ENCODE measurements around the gene TMCO4.

Gene TMCO4

GRCh38 chr1:19645411-19646251, 154.1 kb downstream of the TMCO4 start:
- Histone ChIP-seq H3K27ac (ENCODE audit: extremely low read depth, low read depth, low read length) (no peak overlapping the region), H3K4me1 (ENCODE audit: control insufficient read depth, insufficient read depth, low read length) (no peaks in the 10 kb centered on the region), H3K9me3 (ENCODE audit: control insufficient read depth, insufficient read depth, low read depth, low read length) (no peaks in the 10 kb centered on the region), H3K4me3 (ENCODE audit: low read depth, low read length) (peak overlapping the region; percentile 60), H3K36me3 (ENCODE audit: control insufficient read depth in 2 of 2, insufficient read depth in 1 of 2, low read length in 2 of 2) (no peaks in the 10 kb centered on the region)
- TF ChIP-seq GLIS1 (tag by site-specific recombination; IDR thresholded peaks at IDR 0.05) (0 out of 2 replicates have a peak, but pooled peaks have one; percentile 12), ZNF600 (tag by site-specific recombination; IDR thresholded peaks at IDR 0.05) (peak; percentile 53; the same call in 1 of the 2 replicates), ZNF366 (tag by site-specific recombination; conservative IDR thresholded peaks at IDR 0.05) (0 out of 2 replicates have a peak, but pooled peaks have one; percentile 19), ZNF391 (tag by site-specific recombination; IDR thresholded peaks at IDR 0.05; ENCODE audit: borderline replicate concordance, low read depth) (no peak)
- ChIA-PET POLR2A (interaction anchor here (0.7 kb wide), 1 partner anchor 103 kb away, joined by 3 read pairs; no protein-coding TSS in a partner anchor), CTCF (interaction anchor here (2.0 kb wide), 1 partner anchor 15 kb away, joined by 7 read pairs; no protein-coding TSS in a partner anchor)

GRCh38 chr1:19644681-19645410, 154.9 kb downstream of the TMCO4 start:
- H3K9me3 ChIP-seq (ENCODE audit: control insufficient read depth, insufficient read depth, low read depth, low read length) = no peaks in the 10 kb centered on the region
- no peaks in the 10 kb centered on the region for H3K36me3 ChIP-seq (ENCODE audit: control insufficient read depth in 2 of 2, insufficient read depth in 1 of 2, low read length in 2 of 2)
- H3K4me3 ChIP-seq (ENCODE audit: low read depth, low read length) = peak overlapping the region; percentile 60
- ChIA-PET POLR2A (no interaction called here), CTCF (interaction anchor here (0.6 kb wide), 2 partner anchors 129 to 594 kb away, joined by 3 to 4 read pairs; no protein-coding TSS in a partner anchor)
- peak overlapping the region; percentile 62; the same call in 1 of the 2 replicates for H3K27ac ChIP-seq (ENCODE audit: extremely low read depth, low read depth, low read length)
- H3K4me1 ChIP-seq (ENCODE audit: control insufficient read depth, insufficient read depth, low read length) = peaks cover 3% of the 10 kb centered on the region; the same call in 1 of the 2 replicates
- TF ChIP-seq ZSCAN30 (tag by site-specific recombination; IDR thresholded peaks at IDR 0.05) (peak; percentile 24; the same call in 1 of the 2 replicates), KLF8 (tag by site-specific recombination; IDR thresholded peaks at IDR 0.05) (peak; percentile 81), TSHZ1 (tag by site-specific recombination; IDR thresholded peaks at IDR 0.05; ENCODE audit: borderline replicate concordance) (no peak), ZBTB8A (tag by site-specific recombination; IDR thresholded peaks at IDR 0.05) (peak; percentile 80), ZIC2 (tag by site-specific recombination; IDR thresholded peaks at IDR 0.05) (0 out of 2 replicates have a peak, but pooled peaks have one; percentile 36), ZNF624 (tag by site-specific recombination; IDR thresholded peaks at IDR 0.05) (no peak), BCL11B (tag by site-specific recombination; IDR thresholded peaks at IDR 0.05; ENCODE audit: low read depth) (peak; percentile 38; the same call in 1 of the 2 replicates), ZNF610 (tag by site-specific recombination; IDR thresholded peaks at IDR 0.05; ENCODE audit: borderline replicate concordance) (peak; percentile 77; the same call in 1 of the 2 replicates), ZNF335 (tag by site-specific recombination; conservative IDR thresholded peaks at IDR 0.05) (peak; percentile 60), ZNF596 (tag by site-specific recombination; IDR thresholded peaks at IDR 0.05) (peak; percentile 40; the same call in 1 of the 2 replicates)
- TF ChIP-seq, protein P1, sequence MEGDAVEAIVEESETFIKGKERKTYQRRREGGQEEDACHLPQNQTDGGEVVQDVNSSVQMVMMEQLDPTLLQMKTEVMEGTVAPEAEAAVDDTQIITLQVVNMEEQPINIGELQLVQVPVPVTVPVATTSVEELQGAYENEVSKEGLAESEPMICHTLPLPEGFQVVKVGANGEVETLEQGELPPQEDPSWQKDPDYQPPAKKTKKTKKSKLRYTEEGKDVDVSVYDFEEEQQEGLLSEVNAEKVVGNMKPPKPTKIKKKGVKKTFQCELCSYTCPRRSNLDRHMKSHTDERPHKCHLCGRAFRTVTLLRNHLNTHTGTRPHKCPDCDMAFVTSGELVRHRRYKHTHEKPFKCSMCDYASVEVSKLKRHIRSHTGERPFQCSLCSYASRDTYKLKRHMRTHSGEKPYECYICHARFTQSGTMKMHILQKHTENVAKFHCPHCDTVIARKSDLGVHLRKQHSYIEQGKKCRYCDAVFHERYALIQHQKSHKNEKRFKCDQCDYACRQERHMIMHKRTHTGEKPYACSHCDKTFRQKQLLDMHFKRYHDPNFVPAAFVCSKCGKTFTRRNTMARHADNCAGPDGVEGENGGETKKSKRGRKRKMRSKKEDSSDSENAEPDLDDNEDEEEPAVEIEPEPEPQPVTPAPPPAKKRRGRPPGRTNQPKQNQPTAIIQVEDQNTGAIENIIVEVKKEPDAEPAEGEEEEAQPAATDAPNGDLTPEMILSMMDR (tag by site-specific recombination; IDR thresholded peaks at IDR 0.05) = peak; percentile 33; the same call in 1 of the 2 replicates
- TF ChIP-seq, protein P2, sequence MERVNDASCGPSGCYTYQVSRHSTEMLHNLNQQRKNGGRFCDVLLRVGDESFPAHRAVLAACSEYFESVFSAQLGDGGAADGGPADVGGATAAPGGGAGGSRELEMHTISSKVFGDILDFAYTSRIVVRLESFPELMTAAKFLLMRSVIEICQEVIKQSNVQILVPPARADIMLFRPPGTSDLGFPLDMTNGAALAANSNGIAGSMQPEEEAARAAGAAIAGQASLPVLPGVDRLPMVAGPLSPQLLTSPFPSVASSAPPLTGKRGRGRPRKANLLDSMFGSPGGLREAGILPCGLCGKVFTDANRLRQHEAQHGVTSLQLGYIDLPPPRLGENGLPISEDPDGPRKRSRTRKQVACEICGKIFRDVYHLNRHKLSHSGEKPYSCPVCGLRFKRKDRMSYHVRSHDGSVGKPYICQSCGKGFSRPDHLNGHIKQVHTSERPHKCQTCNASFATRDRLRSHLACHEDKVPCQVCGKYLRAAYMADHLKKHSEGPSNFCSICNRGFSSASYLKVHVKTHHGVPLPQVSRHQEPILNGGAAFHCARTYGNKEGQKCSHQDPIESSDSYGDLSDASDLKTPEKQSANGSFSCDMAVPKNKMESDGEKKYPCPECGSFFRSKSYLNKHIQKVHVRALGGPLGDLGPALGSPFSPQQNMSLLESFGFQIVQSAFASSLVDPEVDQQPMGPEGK (tag by site-specific recombination; IDR thresholded peaks at IDR 0.05) = peak; percentile 69; the same call in 1 of the 2 replicates
- TF ChIP-seq, protein P3, sequence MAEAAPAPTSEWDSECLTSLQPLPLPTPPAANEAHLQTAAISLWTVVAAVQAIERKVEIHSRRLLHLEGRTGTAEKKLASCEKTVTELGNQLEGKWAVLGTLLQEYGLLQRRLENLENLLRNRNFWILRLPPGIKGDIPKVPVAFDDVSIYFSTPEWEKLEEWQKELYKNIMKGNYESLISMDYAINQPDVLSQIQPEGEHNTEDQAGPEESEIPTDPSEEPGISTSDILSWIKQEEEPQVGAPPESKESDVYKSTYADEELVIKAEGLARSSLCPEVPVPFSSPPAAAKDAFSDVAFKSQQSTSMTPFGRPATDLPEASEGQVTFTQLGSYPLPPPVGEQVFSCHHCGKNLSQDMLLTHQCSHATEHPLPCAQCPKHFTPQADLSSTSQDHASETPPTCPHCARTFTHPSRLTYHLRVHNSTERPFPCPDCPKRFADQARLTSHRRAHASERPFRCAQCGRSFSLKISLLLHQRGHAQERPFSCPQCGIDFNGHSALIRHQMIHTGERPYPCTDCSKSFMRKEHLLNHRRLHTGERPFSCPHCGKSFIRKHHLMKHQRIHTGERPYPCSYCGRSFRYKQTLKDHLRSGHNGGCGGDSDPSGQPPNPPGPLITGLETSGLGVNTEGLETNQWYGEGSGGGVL (tag by site-specific recombination; IDR thresholded peaks at IDR 0.05) = 0 out of 2 replicates have a peak, but pooled peaks have one; percentile 29
- TF ChIP-seq, protein P4, sequence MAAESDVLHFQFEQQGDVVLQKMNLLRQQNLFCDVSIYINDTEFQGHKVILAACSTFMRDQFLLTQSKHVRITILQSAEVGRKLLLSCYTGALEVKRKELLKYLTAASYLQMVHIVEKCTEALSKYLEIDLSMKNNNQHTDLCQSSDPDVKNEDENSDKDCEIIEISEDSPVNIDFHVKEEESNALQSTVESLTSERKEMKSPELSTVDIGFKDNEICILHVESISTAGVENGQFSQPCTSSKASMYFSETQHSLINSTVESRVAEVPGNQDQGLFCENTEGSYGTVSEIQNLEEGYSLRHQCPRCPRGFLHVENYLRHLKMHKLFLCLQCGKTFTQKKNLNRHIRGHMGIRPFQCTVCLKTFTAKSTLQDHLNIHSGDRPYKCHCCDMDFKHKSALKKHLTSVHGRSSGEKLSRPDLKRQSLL (tag by site-specific recombination; IDR thresholded peaks at IDR 0.05) = no peak
- TF ChIP-seq, protein P5, sequence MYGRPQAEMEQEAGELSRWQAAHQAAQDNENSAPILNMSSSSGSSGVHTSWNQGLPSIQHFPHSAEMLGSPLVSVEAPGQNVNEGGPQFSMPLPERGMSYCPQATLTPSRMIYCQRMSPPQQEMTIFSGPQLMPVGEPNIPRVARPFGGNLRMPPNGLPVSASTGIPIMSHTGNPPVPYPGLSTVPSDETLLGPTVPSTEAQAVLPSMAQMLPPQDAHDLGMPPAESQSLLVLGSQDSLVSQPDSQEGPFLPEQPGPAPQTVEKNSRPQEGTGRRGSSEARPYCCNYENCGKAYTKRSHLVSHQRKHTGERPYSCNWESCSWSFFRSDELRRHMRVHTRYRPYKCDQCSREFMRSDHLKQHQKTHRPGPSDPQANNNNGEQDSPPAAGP (tag by site-specific recombination; IDR thresholded peaks at IDR 0.05) = peak; percentile 68; the same call in 1 of the 2 replicates
